AG04449 (cell line): ENCODE results near the gene MAZ.

Source experiments
- CTCF ChIA-PET: fragments of 350-600 bp; formaldehyde crosslinking; extraction: SDS; loops from one replicate; lab custom pipeline; 2021; ENCODE audit warnings: antibody characterized with exemption; lab: Yijun Ruan, JAX
- POLR2A ChIA-PET: fragments of 400-600, 350-600 bp; formaldehyde crosslinking; extraction: SDS; loops from one replicate; lab custom pipeline; 2020; ENCODE audit warnings: antibody characterized with exemption, inconsistent platforms; lab: Yijun Ruan, JAX
- DNase-seq: peaks from one replicate; pipeline ENCODE4 v3.0.0-alpha.2; 2010; ENCODE audit warnings: low read depth, low spot score
- H3K4me3 ChIP-seq: 2 replicates; pipeline ENCODE4 v1.5.1; 2011; ENCODE audit warnings: low read depth, mild to moderate bottlenecking, control low read depth, low read length
- CTCF ChIP-seq: IDR thresholded peaks from one replicate; pipeline ENCODE4 v1.5.1; 2011; ENCODE audit warnings: mild to moderate bottlenecking, moderate library complexity, low read length, control low read depth, inconsistent platforms; ENCODE audit not compliant: insufficient read depth; ENCODE audit errors: missing control alignments

MAZ gene

DNA sequence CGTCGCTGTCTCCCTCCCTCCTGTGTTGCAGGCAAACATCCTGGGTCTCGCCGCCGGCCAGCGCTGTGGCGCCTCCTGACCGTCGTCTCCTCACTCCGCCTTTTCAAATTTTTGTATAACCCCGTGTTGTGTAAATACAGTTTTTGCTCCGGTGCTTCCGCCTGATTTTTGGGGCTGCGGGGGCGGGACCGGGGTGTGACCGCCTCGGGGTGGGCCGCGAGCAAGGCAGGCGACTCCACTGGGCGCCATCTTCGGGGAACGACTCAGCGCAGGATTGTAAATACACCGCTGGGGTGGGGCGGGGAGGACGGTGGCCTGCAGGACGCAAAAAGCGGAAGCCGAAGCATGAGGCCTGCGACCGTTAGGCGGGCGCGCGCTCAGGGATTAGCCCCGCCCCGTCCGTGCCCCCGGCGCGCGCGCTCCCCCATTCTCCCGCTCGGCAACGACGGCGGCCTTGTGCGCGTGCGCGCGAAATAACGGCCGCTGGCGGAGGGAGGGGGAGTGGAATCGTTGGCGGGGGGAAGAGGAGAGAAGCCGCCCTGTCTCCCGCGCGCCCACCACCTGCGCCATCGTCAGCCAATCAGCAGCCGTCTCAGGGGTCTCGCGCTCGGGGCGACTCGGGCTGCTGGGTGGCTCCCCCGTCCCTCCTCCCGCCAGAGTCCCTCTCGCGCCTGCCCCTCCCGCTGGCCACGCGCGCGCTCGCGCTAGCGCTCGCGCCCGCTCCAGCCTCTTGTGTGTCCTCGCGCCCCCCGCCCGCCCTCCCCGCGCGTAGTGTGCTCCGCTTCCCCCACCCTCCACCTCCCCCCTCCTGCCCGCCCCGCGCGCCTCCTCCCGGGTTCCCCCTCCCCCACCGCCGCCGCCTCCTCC, 864 bp upstream of the MAZ start:
- DNase-seq = peak; percentile 83
- CTCF ChIA-PET = interaction anchor here (1.6 to 4.0 kb wide), 2 partner anchors 14 to 20 kb away, joined by 4 to 27 read pairs; partner anchors contain the start of gene KIF22
- no peak for TF ChIP-seq CTCF
- peak overlapping the region; percentile 86 for H3K4me3 ChIP-seq
- POLR2A ChIA-PET = interaction anchor here (1.0 to 3.1 kb wide), 2 partner anchors 11 to 15 kb away, joined by 6 to 25 read pairs; partner anchors contain the start of genes KIF22 and PAGR1

- TF ChIP-seq CTCF = no peak
- no peak for DNase-seq
- POLR2A ChIA-PET = interaction anchor here (1.9 to 3.1 kb wide), 4 partner anchors 9 to 41 kb away, joined by 5 to 25 read pairs (median 15); partner anchors contain the start of genes MVP and PAGR1
- CTCF ChIA-PET = interaction anchor here (0.6 to 3.0 kb wide), 14 partner anchors 10 to 234 kb away, joined by 3 to 34 read pairs (median 5); partner anchors contain the start of genes KIF22, MVP, PAGR1 and TAOK2
- H3K4me3 ChIP-seq = peak overlapping the region; percentile 72
These were observed 504 bp downstream of the MAZ start for GRCh38 chr16:29806641-29807425.

DNA sequence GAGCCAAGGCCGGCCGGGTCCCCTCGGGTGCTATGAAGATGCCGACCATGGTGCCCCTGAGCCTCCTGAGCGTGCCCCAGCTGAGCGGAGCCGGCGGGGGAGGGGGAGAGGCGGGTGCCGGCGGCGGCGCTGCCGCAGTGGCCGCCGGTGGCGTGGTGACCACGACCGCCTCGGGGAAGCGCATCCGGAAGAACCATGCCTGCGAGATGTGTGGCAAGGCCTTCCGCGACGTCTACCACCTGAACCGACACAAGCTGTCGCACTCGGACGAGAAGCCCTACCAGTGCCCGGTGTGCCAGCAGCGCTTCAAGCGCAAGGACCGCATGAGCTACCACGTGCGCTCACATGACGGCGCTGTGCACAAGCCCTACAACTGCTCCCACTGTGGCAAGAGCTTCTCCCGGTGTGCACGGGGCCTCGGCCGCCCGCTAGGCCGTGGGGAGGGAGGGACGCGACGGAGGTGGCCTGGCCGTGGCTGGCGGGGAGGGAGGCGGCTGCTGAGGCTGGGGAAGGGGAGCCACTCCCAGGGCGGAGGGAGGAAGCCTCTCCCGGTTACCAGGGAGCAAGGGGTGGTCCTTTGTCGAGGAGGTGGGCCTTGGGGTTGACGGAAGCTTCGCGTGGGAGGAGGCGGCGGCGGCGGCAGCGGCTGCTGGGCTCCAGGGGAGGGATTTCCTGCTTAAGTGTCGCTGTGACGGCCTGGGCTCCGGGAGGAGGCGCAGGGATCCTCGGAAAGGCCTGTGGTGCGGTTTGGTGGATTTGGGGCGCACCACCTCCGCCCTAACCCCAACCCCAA, 1.3 kb downstream of the MAZ start:
- CTCF ChIA-PET = interaction anchor here (0.6 to 3.0 kb wide), 18 partner anchors 10 to 234 kb away, joined by 3 to 34 read pairs (median 4); partner anchors contain the start of genes KIF22, MVP, PAGR1 and TAOK2

DNA sequence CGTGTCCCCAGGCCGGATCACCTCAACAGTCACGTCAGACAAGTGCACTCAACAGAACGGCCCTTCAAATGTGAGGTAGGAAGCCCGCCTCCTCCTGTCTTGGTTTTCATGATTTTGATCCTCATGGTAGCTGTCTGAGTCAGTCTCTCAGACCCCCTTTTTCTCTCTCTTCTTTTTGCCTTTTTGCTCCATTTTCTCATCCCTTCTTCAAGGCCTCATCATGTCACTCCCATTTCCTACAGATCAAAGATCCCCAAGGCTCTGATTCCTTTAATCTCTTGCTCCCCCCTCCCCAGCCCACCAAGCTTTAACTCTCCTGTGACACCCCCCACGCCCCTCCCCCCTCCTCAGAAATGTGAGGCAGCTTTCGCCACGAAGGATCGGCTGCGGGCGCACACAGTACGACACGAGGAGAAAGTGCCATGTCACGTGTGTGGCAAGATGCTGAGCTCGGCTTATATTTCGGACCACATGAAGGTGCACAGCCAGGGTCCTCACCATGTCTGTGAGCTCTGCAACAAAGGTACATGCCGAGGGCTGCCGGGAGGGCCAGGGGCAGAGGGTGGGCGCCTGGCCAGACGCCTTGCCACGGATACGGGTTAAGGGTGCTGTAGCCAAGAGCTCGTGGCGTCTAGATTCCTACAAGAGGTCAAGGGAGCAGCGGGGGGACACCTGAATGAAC, 2.0 kb downstream of the MAZ start:
- DNase-seq = no peak
- POLR2A ChIA-PET = interaction anchor here (1.2 to 3.1 kb wide), 5 partner anchors 8 to 197 kb away, joined by 3 to 25 read pairs (median 11); partner anchors contain the start of genes MVP and PAGR1
- TF ChIP-seq CTCF = no peak
- H3K4me3 ChIP-seq = peak overlapping the region; percentile 72
- CTCF ChIA-PET = interaction anchor here (0.9 to 3.0 kb wide), 16 partner anchors 9 to 223 kb away, joined by 3 to 34 read pairs (median 4); partner anchors contain the start of genes KIF22, MVP, PAGR1 and TLCD3B

More for the DNA sequence above, 1.3 kb downstream of the MAZ start:
- POLR2A ChIA-PET = interaction anchor here (1.9 to 3.1 kb wide), 4 partner anchors 9 to 41 kb away, joined by 5 to 25 read pairs (median 15); partner anchors contain the start of genes MVP and PAGR1
- H3K4me3 ChIP-seq = peak overlapping the region; percentile 72
- TF ChIP-seq CTCF = peak; percentile 78
- peak; percentile 61 for DNase-seq

- TF ChIP-seq CTCF = no peak
- CTCF ChIA-PET = interaction anchor here (0.7 to 3.0 kb wide), 6 partner anchors 8 to 40 kb away, joined by 3 to 34 read pairs (median 12); partner anchors contain the start of genes MVP and PAGR1
- POLR2A ChIA-PET = interaction anchor here (1.2 to 3.0 kb wide), 4 partner anchors 11 to 197 kb away, joined by 3 to 19 read pairs (median 8); partner anchors contain the start of gene MVP
- no peak for DNase-seq
- H3K4me3 ChIP-seq = peak overlapping the region; percentile 72
These were observed 2.9 kb downstream of the MAZ start for GRCh38 chr16:29809031-29809747.
